ENCODE data around the gene PEG3. TPM values are rescaled to one million over a fixed set of nuclear protein-coding genes. Genes with fewer than 3 reads are reported as not detected.

PEG3 gene
- total and polyA plus RNA-seq, 2 of the 8 experiments (the other 6 are each of a cell fraction or from before 2014, with no cell fraction given): not detected

DNA sequence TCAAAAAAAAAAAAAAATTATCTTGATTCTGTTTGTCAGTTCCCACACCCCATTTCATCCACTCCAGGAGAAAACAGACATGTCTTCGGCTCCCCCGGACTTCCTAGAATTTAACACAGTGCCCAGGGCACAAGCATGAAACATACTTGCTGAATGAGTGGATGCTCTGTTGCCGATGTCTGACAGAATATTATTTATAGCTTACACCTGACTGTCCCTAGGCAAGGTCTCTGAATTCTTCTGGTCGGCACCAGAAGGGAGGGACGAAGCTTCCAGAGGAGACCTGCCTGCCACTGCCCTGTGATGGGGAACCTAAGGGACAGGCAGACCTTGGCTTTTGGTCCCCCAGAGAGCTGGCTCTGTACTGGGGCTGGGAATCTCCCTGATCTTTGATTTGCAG, 43.9 kb upstream of the PEG3 start:
- Histone ChIP-seq H2AFZ (ENCODE audit: low read length) (no peak overlapping the region), H3K4me1 (replicated peaks in 1 of 4; ENCODE audit: control insufficient read depth in 3 of 4, insufficient read depth in 4 of 4, low read length in 3 of 4) (peaks cover 0 to 2% (median 0%) of the 10 kb centered on the region in 4 experiments; a peak in 1 of 7 replicates), H3K23me2 (ENCODE audit: low read depth, low read length) (no peaks in the 10 kb centered on the region), H3K27ac (ENCODE audit: low read depth, low read length) (no peak overlapping the region), H3K79me2 (ENCODE audit: control insufficient read depth in 1 of 2, insufficient read depth in 2 of 2, low read length in 2 of 2) (no peaks in the 10 kb centered on the region), H3K23ac (ENCODE audit: insufficient read length) (no peak overlapping the region), H3K9ac (replicated peaks in 1 of 4; ENCODE audit: extremely low read depth in 1 of 4, low read depth in 3 of 4, low read length in 3 of 4) (no peak overlapping the region), H2BK20ac (ENCODE audit: low read length) (no peak overlapping the region), H3K9me3 (ENCODE audit: insufficient read depth in 2 of 2, low read depth in 1 of 2, low read length in 1 of 2) (peaks cover 66 to 86% of the 10 kb centered on the region in 2 experiments), H3K4me3 (ENCODE audit: extremely low read depth in 1 of 4, insufficient read depth in 2 of 4, low read depth in 3 of 4, low read length in 4 of 4) (no peak overlapping the region), H3K79me1 (ENCODE audit: low read depth, low read length) (no peaks in the 10 kb centered on the region), H3K27me3 (replicated peaks in 1 of 4; ENCODE audit: control insufficient read depth in 3 of 4, extremely low read depth in 1 of 4, insufficient read depth in 3 of 4, low read length in 3 of 4) (no peaks in the 10 kb centered on the region), H2BK12ac (ENCODE audit: low read depth, low read length) (no peak overlapping the region), H4K8ac (ENCODE audit: extremely low read depth, insufficient read depth, low read length) (no peak overlapping the region), H2BK15ac (ENCODE audit: low read length) (no peak overlapping the region), H3K18ac (ENCODE audit: extremely low read depth, low read length) (no peak overlapping the region), H3K14ac (ENCODE audit: insufficient read length) (no peak overlapping the region), H3K56ac (replicated peaks; ENCODE audit: insufficient read length, low read depth, low read length) (no peak overlapping the region), H3K4ac (replicated peaks; ENCODE audit: insufficient read length, low read depth, low read length) (no peak overlapping the region), H3K4me2 (ENCODE audit: insufficient read depth in 1 of 2, low read depth in 2 of 2, low read length in 2 of 2) (no peak overlapping the region), H4K20me1 (replicated peaks in 1 of 2; ENCODE audit: control insufficient read depth in 1 of 2, insufficient read depth in 2 of 2, low read length in 2 of 2) (no peaks in the 10 kb centered on the region), H2AK5ac (ENCODE audit: low read depth, low read length) (no peak overlapping the region), H2BK5ac (ENCODE audit: low read depth, low read length) (no peak overlapping the region), H4K91ac (replicated peaks; ENCODE audit: insufficient read length, low read length) (no peak overlapping the region), H4K5ac (ENCODE audit: insufficient read length, low read depth, low read length) (no peak overlapping the region), H3K36me3 (ENCODE audit: control insufficient read depth in 2 of 4, insufficient read depth in 4 of 4, low read length in 3 of 4) (no peaks in the 10 kb centered on the region), H2BK120ac (replicated peaks; ENCODE audit: low read depth, low read length) (no peak overlapping the region)
- POLR2A ChIA-PET (ENCODE audit: partially characterized antibody): no interaction called here
- 93% methylated on average over 5 of the region's 5 CpGs; no CpG with 5 or more reads in 1 of the 2 experiments for WGBS, 2 experiments (ENCODE audit: extremely low coverage in 1 of 2, insufficient coverage in 1 of 2, insufficient read length in 1 of 2, insufficient replicate concordance in 2 of 2, low coverage in 1 of 2, low lambda C conversion rate in 2 of 2, missing lambda C conversion rate in 1 of 2)
- CTCF ChIA-PET (ENCODE audit: partially characterized antibody): no interaction called here
- DNase-seq (ENCODE audit: low read depth in 1 of 2, low spot score in 2 of 2): no peak
- no peak for FAIRE-seq
- TF ChIP-seq JUN (IDR thresholded peaks at IDR 0.05; ENCODE audit: low read depth, low read length) (no peak), SIRT6 (IDR thresholded peaks at IDR 0.05; ENCODE audit: low read length) (no peak), CEBPB (IDR thresholded peaks at IDR 0.05; ENCODE audit: low read depth, low read length) (no peak), EGR1 (IDR thresholded peaks at IDR 0.05; ENCODE audit: borderline replicate concordance, low read depth, low read length) (no peak), POLR2A (IDR thresholded peaks at IDR 0.05; ENCODE audit: control extremely low read depth in 1 of 2, low read depth in 2 of 2, low read length in 2 of 2) (no peak), EP300 (IDR thresholded peaks at IDR 0.05; ENCODE audit: borderline replicate concordance in 1 of 2, low read depth in 2 of 2, low read length in 2 of 2) (no peak), KDM4A (IDR thresholded peaks at IDR 0.05; ENCODE audit: low read depth, low read length, severe bottlenecking) (no peak), FOSL1 (IDR thresholded peaks at IDR 0.05; ENCODE audit: insufficient read depth, low read depth, low read length) (no peak), SUZ12 (IDR thresholded peaks at IDR 0.05; ENCODE audit: low read length) (no peak), SP4 (IDR thresholded peaks at IDR 0.05; ENCODE audit: low read length) (no peak), RAD21 (IDR thresholded peaks at IDR 0.05 in 1 of 2, conservative IDR thresholded peaks at IDR 0.05 in 1 of 2; ENCODE audit: low read depth in 2 of 2, low read length in 2 of 2) (no peak), KDM5A (IDR thresholded peaks at IDR 0.05; ENCODE audit: low read length) (no peak)
- TF ChIP-seq, protein P1, sequence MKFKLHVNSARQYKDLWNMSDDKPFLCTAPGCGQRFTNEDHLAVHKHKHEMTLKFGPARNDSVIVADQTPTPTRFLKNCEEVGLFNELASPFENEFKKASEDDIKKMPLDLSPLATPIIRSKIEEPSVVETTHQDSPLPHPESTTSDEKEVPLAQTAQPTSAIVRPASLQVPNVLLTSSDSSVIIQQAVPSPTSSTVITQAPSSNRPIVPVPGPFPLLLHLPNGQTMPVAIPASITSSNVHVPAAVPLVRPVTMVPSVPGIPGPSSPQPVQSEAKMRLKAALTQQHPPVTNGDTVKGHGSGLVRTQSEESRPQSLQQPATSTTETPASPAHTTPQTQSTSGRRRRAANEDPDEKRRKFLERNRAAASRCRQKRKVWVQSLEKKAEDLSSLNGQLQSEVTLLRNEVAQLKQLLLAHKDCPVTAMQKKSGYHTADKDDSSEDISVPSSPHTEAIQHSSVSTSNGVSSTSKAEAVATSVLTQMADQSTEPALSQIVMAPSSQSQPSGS (IDR thresholded peaks at IDR 0.05; ENCODE audit: low read length): no peak
